Activated CD4-positive, alpha-beta memory T cell treated with anti-CD3 and anti-CD28 coated beads for 36 hours (primary cell): Measurements from ENCODE around the gene CD84. TPM values are rescaled to one million over a fixed set of nuclear protein-coding genes. Genes with fewer than 3 reads are reported as not detected.
A peak's percentile ranks its signal among the peaks of the same experiment; 100 is the strongest.
"Not testable (repeated sequence)": the region's sequence is repeated elsewhere in the genome, so short reads cannot be mapped to it uniquely, and the experiment has no call there.

Experiments used
- CTCF ChIA-PET: fragments of 350-600 bp; sonication (Branson Sonifier 250); formaldehyde crosslinking; loops from one replicate; lab custom pipeline; 2021; ENCODE audit warnings: antibody characterized with exemption, inconsistent platforms; lab: Charles Lee
- POLR2A ChIA-PET: fragments of 350-600 bp; sonication (Branson Sonifier 250); formaldehyde crosslinking; loops from one replicate; lab custom pipeline; 2021; ENCODE audit warnings: antibody characterized with exemption; lab: Charles Lee
- DNase-seq: peaks from one replicate; pipeline ENCODE4 v3.0.0-alpha.2; 2020
- H3K27ac Mint-ChIP-seq: one replicate; pipeline ENCODE4 v1.8.0; 2021; ENCODE audit warnings: mixed read lengths
- H3K27me3 Mint-ChIP-seq: one replicate; pipeline ENCODE4 v1.8.0; 2021; ENCODE audit warnings: mixed read lengths
- H3K36me3 Mint-ChIP-seq: one replicate; pipeline ENCODE4 v1.8.0; 2021; ENCODE audit warnings: mixed read lengths
- H3K4me1 Mint-ChIP-seq: one replicate; pipeline ENCODE4 v1.8.0; 2021; ENCODE audit warnings: low read depth, mixed read lengths
- H3K4me3 Mint-ChIP-seq: one replicate; pipeline ENCODE4 v1.8.0; 2021; ENCODE audit warnings: mild to moderate bottlenecking, mixed read lengths
- H3K9me3 Mint-ChIP-seq: one replicate; pipeline ENCODE4 v1.8.0; 2021; ENCODE audit warnings: mixed read lengths
- intact Hi-C: fragments of 100-400 bp; cut with micrococcal nuclease; formaldehyde crosslinking; loops from one replicate; pipeline ENCODE4 v1.15.1; 2023
- total RNA-seq, 2 experiments: library from RNA; stranded (reverse); gene quantifications; one replicate each; pipeline ENCODE4 v1.2.3, GENCODE V29; 2021

The CD84 gene
- total RNA-seq, 2 experiments from 2014 or later: 18.6 to 20.2 TPM

- POLR2A ChIA-PET: no interaction called here
- Mint-ChIP-seq H3K27me3 (no peaks in the 10 kb centered on the region), H3K36me3 (peaks cover 14% of the 10 kb centered on the region), H3K4me1 (peaks cover 22% of the 10 kb centered on the region), H3K9me3 (peaks cover 30% of the 10 kb centered on the region), H3K27ac (no peak overlapping the region), H3K4me3 (no peak overlapping the region)
- intact Hi-C loops: no loop called here
- CTCF ChIA-PET: no interaction called here
- no peak for DNase-seq
Measured at GRCh38 chr1:160534823-160535605, 44.3 kb downstream of the CD84 start.

DNA sequence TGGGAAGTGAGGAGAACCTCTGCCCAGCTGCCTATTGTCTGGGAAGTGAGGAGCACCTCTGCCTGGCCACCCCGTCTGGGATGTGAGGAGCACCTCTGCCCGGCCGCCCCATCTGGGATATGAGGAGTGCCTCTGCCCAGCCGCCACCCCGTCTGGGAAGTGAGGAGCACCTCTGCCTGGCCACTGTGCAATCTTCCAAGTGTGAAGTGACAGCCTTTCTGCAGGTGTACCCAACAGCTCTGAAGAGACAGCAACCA, 46.8 kb downstream of the CD84 start:
- POLR2A ChIA-PET, H3K4me3 Mint-ChIP-seq, DNase-seq, CTCF ChIA-PET, H3K27ac Mint-ChIP-seq, H3K27me3 Mint-ChIP-seq, intact Hi-C loops: not testable (repeated sequence)
- Mint-ChIP-seq H3K4me1 (peaks cover 27% of the 10 kb centered on the region), H3K9me3 (peaks cover 43% of the 10 kb centered on the region), H3K36me3 (peaks cover 25% of the 10 kb centered on the region)

DNA sequence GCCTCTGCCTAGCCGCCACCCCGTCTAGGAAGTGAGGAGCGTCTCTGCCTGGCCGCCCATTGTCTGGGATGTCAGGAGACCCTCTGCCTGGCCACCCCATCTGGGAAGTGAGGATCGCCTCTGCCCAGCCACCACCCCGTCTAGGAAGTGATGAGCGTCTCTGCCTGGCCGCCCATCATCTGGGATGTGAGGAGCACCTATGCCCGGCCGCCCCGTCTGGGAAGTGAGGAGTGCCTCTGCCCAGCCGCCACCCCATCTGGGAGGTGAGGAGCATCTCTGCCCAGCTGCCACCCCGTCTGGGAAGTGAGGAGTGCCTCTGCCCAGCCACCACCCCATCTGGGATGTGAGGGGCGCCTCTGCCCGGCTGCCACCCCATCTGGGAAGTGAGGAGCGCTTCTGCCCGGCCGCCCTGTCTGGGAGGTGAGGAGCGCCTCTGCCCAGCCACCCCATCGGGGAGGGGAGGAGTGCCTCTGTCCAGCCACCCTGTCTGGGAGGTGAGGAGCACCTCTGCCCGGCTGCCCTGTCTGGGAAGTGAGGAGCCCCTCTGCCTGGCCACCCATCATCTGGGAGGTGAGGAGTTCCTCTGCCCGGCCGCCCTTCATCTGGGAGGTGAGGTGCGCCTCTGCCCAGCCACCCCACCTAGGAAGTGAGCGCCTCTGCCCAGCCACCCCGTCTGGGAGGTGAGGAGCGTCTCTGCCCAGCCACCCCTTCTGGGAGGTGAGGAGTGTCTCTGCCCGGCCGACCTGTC, 47.3 kb downstream of the CD84 start:
- H3K4me3 Mint-ChIP-seq, intact Hi-C loops, POLR2A ChIA-PET, H3K27ac Mint-ChIP-seq, H3K27me3 Mint-ChIP-seq, DNase-seq, CTCF ChIA-PET: not testable (repeated sequence)
- peaks cover 47% of the 10 kb centered on the region for H3K9me3 Mint-ChIP-seq
- peaks cover 28% of the 10 kb centered on the region for H3K36me3 Mint-ChIP-seq
- H3K4me1 Mint-ChIP-seq: peaks cover 31% of the 10 kb centered on the region

DNA sequence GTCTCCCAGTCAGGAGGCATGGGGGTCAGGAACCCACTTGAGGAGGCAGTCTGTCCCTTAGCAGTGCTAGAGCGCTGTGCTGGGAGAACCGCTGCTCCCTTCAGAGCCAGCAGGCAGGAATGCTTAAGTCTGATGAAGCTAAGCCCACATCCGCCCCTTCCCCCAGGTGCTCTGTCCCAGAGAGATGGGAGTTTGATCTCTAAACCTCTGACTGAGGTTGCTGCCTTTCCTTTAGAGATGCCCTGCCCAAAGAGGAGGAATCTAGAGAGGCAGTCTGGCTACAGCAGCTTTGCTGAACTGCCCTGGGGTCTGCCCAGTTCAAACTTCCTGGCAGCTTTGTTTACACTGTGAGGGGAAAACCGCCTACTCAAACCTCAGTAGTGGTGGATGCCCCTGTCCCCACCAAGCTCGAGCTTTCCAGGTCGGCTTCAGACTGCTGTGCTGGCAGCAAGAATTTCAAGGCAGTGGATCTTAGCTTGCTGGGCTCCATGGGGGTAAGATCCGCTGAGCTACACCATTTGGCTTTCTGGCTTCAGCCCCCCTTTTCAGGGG, 49.8 kb downstream of the CD84 start:
- ChIA-PET POLR2A (interaction anchor here (1.6 kb wide), 1 partner anchor 76 kb away, joined by 3 read pairs; no protein-coding TSS in a partner anchor), CTCF (interaction anchor here (1.3 to 2.0 kb wide), 3 partner anchors 10 to 78 kb away, joined by 6 to 8 read pairs (median 8); no protein-coding TSS in a partner anchor)
- H3K27ac Mint-ChIP-seq, intact Hi-C loops, H3K27me3 Mint-ChIP-seq, DNase-seq, H3K4me3 Mint-ChIP-seq: not testable (repeated sequence)
- H3K36me3 Mint-ChIP-seq: peaks cover 31% of the 10 kb centered on the region
- H3K9me3 Mint-ChIP-seq: peaks cover 46% of the 10 kb centered on the region
- H3K4me1 Mint-ChIP-seq: peaks cover 38% of the 10 kb centered on the region

GRCh38 chr1:160523789-160524188, 55.5 kb downstream of the CD84 start:
- intact Hi-C loops: loop anchor here (5.0 kb wide), 1 partner anchor 149 kb away; no protein-coding TSS in a partner anchor
- not testable (repeated sequence) for DNase-seq, H3K27me3 Mint-ChIP-seq
- peak overlapping the region; percentile 48 for H3K4me3 Mint-ChIP-seq
- peaks cover 37% of the 10 kb centered on the region for H3K9me3 Mint-ChIP-seq
- ChIA-PET CTCF (interaction anchor here (1.8 to 2.8 kb wide), 3 partner anchors 17 to 83 kb away, joined by 4 to 11 read pairs (median 10); no protein-coding TSS in a partner anchor), POLR2A (interaction anchor here (2.3 kb wide), 1 partner anchor 17 kb away, joined by 9 read pairs; no protein-coding TSS in a partner anchor)
- H3K4me1 Mint-ChIP-seq: peaks cover 66% of the 10 kb centered on the region
- H3K36me3 Mint-ChIP-seq: peaks cover 47% of the 10 kb centered on the region
- peak overlapping the region; percentile 74 for H3K27ac Mint-ChIP-seq

GRCh38 chr1:160522622-160523345, 56.5 kb downstream of the CD84 start, which contains the start of gene SLAMF6:
Gene SLAMF6 (minus strand): TSS chr1:160523255. CDS start chr1:160523192, 63 bp downstream.
- Mint-ChIP-seq H3K4me1 (peaks cover 70% of the 10 kb centered on the region), H3K9me3 (peaks cover 34% of the 10 kb centered on the region), H3K27me3 (no peaks in the 10 kb centered on the region), H3K36me3 (peaks cover 48% of the 10 kb centered on the region), H3K4me3 (peak within 1 kb of the TSS; percentile 92), H3K27ac (peak within 1 kb of the TSS; percentile 92)
- POLR2A ChIA-PET: interaction anchor here (0.9 to 2.3 kb wide), 6 partner anchors 9 to 104 kb away, joined by 3 to 9 read pairs (median 3); no protein-coding TSS in a partner anchor
- intact Hi-C loops: loop anchor here (1.0 to 5.0 kb wide), 2 partner anchors 104 to 150 kb away; no protein-coding TSS in a partner anchor
- DNase-seq: peak; percentile 68
- CTCF ChIA-PET: interaction anchor here (0.7 to 2.8 kb wide), 8 partner anchors 14 to 168 kb away, joined by 3 to 11 read pairs (median 4); no protein-coding TSS in a partner anchor

DNA sequence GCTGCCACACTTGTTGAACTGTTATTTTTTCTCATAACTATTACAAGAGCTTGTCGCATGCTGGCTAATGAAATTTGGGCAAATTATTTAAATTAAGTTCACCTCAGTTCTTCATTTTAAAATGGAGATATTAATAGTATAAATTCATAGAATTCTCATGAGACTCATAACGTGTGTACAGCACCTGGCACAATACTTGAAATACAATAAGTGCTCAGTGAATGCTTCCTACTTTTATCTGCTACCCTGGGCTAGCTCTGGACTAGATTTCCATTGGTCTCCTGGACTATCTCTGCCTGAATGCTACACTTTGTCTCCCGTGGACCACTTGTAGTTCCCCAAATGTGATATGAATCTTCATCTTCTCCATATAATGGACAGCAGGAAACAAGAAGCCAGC, 57.2 kb downstream of the CD84 start:
- peaks cover 32% of the 10 kb centered on the region for H3K9me3 Mint-ChIP-seq
- intact Hi-C loops: loop anchor here (1.0 to 5.0 kb wide), 2 partner anchors 104 to 150 kb away; no protein-coding TSS in a partner anchor
- peak overlapping the region; percentile 92 for H3K27ac Mint-ChIP-seq
- no peak for DNase-seq
- peaks cover 49% of the 10 kb centered on the region for H3K36me3 Mint-ChIP-seq
- H3K4me3 Mint-ChIP-seq: peak overlapping the region; percentile 92
- no peaks in the 10 kb centered on the region for H3K27me3 Mint-ChIP-seq
- ChIA-PET CTCF (interaction anchor here (0.7 to 2.8 kb wide), 7 partner anchors 14 to 86 kb away, joined by 3 to 11 read pairs (median 4); no protein-coding TSS in a partner anchor), POLR2A (interaction anchor here (1.1 to 2.3 kb wide), 5 partner anchors 19 to 105 kb away, joined by 3 to 9 read pairs (median 4); no protein-coding TSS in a partner anchor)
- H3K4me1 Mint-ChIP-seq: peaks cover 70% of the 10 kb centered on the region

DNA sequence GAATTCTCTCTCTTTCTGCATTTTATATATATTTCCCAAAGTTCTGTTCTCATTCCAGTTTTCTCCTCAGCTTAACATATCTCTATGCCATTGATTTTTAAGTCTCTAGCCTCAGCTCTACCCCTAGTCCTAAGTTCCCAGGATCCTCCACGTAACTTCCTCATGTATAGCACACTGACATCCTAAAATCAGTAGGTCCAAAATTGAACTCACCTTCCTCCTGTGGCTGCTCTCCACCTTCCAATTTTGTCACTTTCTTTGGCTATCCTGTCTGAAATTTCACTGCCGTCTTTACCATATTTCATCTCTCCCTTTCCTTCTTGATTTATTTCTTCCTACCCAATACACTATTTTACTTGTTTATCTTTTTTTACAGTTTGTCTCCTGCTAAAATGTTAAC, 57.7 kb downstream of the CD84 start:
- Mint-ChIP-seq H3K36me3 (peaks cover 47% of the 10 kb centered on the region), H3K9me3 (peaks cover 26% of the 10 kb centered on the region)
- CTCF ChIA-PET: interaction anchor here (1.4 to 2.8 kb wide), 5 partner anchors 15 to 85 kb away, joined by 3 to 11 read pairs (median 6); no protein-coding TSS in a partner anchor

DNA sequence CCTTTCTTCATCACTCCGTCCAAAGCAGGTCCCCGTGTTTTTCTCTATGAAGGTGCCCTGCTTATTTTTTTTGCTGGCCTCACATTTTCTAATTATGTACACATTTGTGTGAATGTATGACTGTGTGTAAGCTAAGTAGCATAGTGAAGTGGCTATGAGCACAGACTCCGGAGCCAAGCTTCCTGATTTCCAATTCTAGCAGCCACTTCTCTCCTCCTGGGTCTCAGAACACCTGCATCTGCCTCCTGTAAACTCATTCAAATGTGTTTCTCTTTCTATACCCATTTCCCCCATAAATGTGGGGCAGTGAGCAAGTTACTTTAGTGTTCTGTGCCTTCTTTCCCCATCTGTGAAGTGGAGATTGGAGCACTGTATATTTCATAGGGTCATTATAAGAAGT, 58.3 kb downstream of the CD84 start:
- Mint-ChIP-seq H3K27me3 (no peaks in the 10 kb centered on the region), H3K27ac (peak overlapping the region; percentile 92), H3K4me1 (peaks cover 74% of the 10 kb centered on the region), H3K36me3 (peaks cover 44% of the 10 kb centered on the region), H3K9me3 (peaks cover 23% of the 10 kb centered on the region), H3K4me3 (peak overlapping the region; percentile 92)
- DNase-seq: no peak
- ChIA-PET CTCF (interaction anchor here (1.4 to 2.8 kb wide), 4 partner anchors 16 to 85 kb away, joined by 3 to 10 read pairs (median 5); no protein-coding TSS in a partner anchor), POLR2A (interaction anchor here (0.6 to 1.8 kb wide), 3 partner anchors 19 to 102 kb away, joined by 3 to 5 read pairs (median 3); no protein-coding TSS in a partner anchor)
- intact Hi-C loops: loop anchor here (1.0 to 5.0 kb wide), 9 partner anchors 19 to 258 kb away; partner anchors contain the start of gene DCAF8

More for the DNA sequence above, 57.7 kb downstream of the CD84 start:
- Mint-ChIP-seq H3K27ac (peak overlapping the region; percentile 92), H3K27me3 (no peaks in the 10 kb centered on the region), H3K4me3 (peak overlapping the region; percentile 92), H3K4me1 (peaks cover 70% of the 10 kb centered on the region)
- intact Hi-C loops: loop anchor here (1.0 to 5.0 kb wide), 5 partner anchors 40 to 259 kb away; partner anchors contain the start of gene DCAF8
- POLR2A ChIA-PET: interaction anchor here (1.0 to 1.8 kb wide), 4 partner anchors 19 to 105 kb away, joined by 3 to 5 read pairs (median 3); no protein-coding TSS in a partner anchor
- no peak for DNase-seq

GRCh38 chr1:160520582-160520981, 58.7 kb downstream of the CD84 start:
- H3K27ac Mint-ChIP-seq: peak overlapping the region; percentile 92
- no peak for DNase-seq
- peaks cover 42% of the 10 kb centered on the region for H3K36me3 Mint-ChIP-seq
- ChIA-PET POLR2A (interaction anchor here (0.6 to 1.8 kb wide), 4 partner anchors 20 to 102 kb away, joined by 3 to 5 read pairs (median 3); no protein-coding TSS in a partner anchor), CTCF (interaction anchor here (0.9 to 1.6 kb wide), 4 partner anchors 65 to 86 kb away, joined by 3 to 4 read pairs (median 4); no protein-coding TSS in a partner anchor)
- H3K27me3 Mint-ChIP-seq: no peaks in the 10 kb centered on the region
- H3K4me1 Mint-ChIP-seq: peaks cover 78% of the 10 kb centered on the region
- intact Hi-C loops: loop anchor here (1.0 to 5.0 kb wide), 8 partner anchors 20 to 258 kb away; partner anchors contain the start of gene DCAF8
- H3K9me3 Mint-ChIP-seq: peaks cover 21% of the 10 kb centered on the region
- H3K4me3 Mint-ChIP-seq: peak overlapping the region; percentile 92
